ENCODE measurements around the gene PTPA. TPM values are rescaled to one million over a fixed set of nuclear protein-coding genes. Genes with fewer than 3 reads are reported as not detected.

PTPA gene
- total and polyA plus RNA-seq, 9 of the 15 experiments (the other 6 are each of a cell fraction or from before 2014, with no cell fraction given), result 1.7 to 121 (median 72.6) TPM

DNA sequence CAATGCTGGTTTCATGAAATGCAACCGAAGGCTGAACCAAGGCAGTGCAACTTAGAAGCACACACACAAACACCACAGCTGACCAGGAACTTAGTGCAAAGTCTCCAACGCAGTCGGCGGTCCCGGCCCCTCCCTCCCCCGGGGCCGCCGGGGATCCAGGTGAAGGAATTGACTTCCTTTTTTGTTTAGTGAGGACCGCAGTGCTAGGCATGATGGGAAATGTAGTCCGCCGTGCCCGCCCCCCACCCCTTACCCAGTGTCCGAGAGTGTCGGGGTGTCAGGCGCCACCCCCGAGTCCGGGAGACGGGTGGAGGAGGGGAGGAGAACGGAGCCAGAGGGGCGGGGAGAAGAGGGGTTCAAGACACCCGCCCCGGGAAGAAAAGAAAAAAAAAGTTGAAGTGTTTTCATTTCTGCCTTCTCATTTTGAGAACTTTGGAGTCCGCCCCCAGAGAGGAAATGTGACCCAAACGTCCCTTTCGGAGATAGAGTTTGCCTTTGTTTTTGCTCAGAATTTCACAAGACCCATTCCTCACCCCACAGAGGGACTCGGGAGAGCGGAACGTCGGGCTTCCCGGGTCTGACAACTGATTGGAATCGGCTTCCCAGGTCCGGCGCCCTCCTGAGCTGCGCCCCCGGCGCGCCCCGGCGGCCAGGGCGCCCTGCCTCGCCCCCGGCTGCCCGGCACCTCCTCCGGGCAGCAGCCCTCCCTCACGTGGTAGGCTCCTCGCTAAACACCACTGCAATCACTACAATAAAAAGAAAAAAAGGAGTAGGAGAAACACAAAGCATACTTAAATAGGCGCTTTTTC is 64.8 kb downstream of the PTPA start (continued):
- TF ChIP-seq ZNF766 (CRISPR knock-in tag; conservative IDR thresholded peaks at IDR 0.05), result peak; percentile 77; the same call in 1 of the 2 replicates
- TF ChIP-seq BMI1 (IDR thresholded peaks at IDR 0.05; ENCODE audit: low read length), result no peak
- TF ChIP-seq, protein P1, sequence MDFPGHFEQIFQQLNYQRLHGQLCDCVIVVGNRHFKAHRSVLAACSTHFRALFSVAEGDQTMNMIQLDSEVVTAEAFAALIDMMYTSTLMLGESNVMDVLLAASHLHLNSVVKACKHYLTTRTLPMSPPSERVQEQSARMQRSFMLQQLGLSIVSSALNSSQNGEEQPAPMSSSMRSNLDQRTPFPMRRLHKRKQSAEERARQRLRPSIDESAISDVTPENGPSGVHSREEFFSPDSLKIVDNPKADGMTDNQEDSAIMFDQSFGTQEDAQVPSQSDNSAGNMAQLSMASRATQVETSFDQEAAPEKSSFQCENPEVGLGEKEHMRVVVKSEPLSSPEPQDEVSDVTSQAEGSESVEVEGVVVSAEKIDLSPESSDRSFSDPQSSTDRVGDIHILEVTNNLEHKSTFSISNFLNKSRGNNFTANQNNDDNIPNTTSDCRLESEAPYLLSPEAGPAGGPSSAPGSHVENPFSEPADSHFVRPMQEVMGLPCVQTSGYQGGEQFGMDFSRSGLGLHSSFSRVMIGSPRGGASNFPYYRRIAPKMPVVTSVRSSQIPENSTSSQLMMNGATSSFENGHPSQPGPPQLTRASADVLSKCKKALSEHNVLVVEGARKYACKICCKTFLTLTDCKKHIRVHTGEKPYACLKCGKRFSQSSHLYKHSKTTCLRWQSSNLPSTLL (IDR thresholded peaks at IDR 0.05), result peak; percentile 98
- TF ChIP-seq SP1 (CRISPR knock-in tag; IDR thresholded peaks at IDR 0.05), result peak; percentile 74
- no peak for TF ChIP-seq ZZZ3 (IDR thresholded peaks at IDR 0.05)
- peak; percentile 53; the same call in 1 of the 2 replicates for TF ChIP-seq EP400 (IDR thresholded peaks at IDR 0.05)
- TF ChIP-seq POLR2H (tag; IDR thresholded peaks at IDR 0.05; ENCODE audit: low read depth), result no peak
- 0 out of 2 replicates have a peak, but pooled peaks have one; percentile 34 for TF ChIP-seq ELF2 (CRISPR knock-in tag; IDR thresholded peaks at IDR 0.05)
- no peak for TF ChIP-seq CEBPG (CRISPR knock-in tag; IDR thresholded peaks at IDR 0.05)
- TF ChIP-seq CEBPG (tag; conservative IDR thresholded peaks at IDR 0.05 in 1 of 2, IDR thresholded peaks at IDR 0.05 in 1 of 2), result peak in 1 of 2 experiments; percentile 63; a peak in 2 of 4 replicates
- TF ChIP-seq ZNF57 (CRISPR knock-in tag; IDR thresholded peaks at IDR 0.05), result no peak
- TF ChIP-seq, protein P2, sequence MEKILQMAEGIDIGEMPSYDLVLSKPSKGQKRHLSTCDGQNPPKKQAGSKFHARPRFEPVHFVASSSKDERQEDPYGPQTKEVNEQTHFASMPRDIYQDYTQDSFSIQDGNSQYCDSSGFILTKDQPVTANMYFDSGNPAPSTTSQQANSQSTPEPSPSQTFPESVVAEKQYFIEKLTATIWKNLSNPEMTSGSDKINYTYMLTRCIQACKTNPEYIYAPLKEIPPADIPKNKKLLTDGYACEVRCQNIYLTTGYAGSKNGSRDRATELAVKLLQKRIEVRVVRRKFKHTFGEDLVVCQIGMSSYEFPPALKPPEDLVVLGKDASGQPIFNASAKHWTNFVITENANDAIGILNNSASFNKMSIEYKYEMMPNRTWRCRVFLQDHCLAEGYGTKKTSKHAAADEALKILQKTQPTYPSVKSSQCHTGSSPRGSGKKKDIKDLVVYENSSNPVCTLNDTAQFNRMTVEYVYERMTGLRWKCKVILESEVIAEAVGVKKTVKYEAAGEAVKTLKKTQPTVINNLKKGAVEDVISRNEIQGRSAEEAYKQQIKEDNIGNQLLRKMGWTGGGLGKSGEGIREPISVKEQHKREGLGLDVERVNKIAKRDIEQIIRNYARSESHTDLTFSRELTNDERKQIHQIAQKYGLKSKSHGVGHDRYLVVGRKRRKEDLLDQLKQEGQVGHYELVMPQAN (IDR thresholded peaks at IDR 0.05; ENCODE audit: borderline replicate concordance), result no peak; the same call in 1 of the 2 replicates
- TF ChIP-seq, protein P3, sequence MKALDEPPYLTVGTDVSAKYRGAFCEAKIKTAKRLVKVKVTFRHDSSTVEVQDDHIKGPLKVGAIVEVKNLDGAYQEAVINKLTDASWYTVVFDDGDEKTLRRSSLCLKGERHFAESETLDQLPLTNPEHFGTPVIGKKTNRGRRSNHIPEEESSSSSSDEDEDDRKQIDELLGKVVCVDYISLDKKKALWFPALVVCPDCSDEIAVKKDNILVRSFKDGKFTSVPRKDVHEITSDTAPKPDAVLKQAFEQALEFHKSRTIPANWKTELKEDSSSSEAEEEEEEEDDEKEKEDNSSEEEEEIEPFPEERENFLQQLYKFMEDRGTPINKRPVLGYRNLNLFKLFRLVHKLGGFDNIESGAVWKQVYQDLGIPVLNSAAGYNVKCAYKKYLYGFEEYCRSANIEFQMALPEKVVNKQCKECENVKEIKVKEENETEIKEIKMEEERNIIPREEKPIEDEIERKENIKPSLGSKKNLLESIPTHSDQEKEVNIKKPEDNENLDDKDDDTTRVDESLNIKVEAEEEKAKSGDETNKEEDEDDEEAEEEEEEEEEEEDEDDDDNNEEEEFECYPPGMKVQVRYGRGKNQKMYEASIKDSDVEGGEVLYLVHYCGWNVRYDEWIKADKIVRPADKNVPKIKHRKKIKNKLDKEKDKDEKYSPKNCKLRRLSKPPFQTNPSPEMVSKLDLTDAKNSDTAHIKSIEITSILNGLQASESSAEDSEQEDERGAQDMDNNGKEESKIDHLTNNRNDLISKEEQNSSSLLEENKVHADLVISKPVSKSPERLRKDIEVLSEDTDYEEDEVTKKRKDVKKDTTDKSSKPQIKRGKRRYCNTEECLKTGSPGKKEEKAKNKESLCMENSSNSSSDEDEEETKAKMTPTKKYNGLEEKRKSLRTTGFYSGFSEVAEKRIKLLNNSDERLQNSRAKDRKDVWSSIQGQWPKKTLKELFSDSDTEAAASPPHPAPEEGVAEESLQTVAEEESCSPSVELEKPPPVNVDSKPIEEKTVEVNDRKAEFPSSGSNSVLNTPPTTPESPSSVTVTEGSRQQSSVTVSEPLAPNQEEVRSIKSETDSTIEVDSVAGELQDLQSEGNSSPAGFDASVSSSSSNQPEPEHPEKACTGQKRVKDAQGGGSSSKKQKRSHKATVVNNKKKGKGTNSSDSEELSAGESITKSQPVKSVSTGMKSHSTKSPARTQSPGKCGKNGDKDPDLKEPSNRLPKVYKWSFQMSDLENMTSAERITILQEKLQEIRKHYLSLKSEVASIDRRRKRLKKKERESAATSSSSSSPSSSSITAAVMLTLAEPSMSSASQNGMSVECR (CRISPR knock-in tag; IDR thresholded peaks at IDR 0.05), result no peak; the same call in 1 of the 2 replicates
- no peak for TF ChIP-seq RBM34 (IDR thresholded peaks at IDR 0.05; ENCODE audit: borderline replicate concordance, insufficient read depth, low read length)
- TF ChIP-seq OTX1 (CRISPR knock-in tag; IDR thresholded peaks at IDR 0.05), result no peak
- no peak for TF ChIP-seq NELFE (IDR thresholded peaks at IDR 0.05; ENCODE audit: insufficient read depth, insufficient read length)
- TF ChIP-seq RCOR1 (IDR thresholded peaks at IDR 0.05; ENCODE audit: borderline replicate concordance in 1 of 2, low read depth in 2 of 2, low read length in 2 of 2), result peak in 1 of 2 experiments; percentile 14; a peak in 1 of 4 replicates
